HG02763 (cell line): ENCODE measurements around the gene EME2.

ENCODE experiments used
- ATAC-seq: cut with Tn5 transposase; IDR thresholded peaks from one replicate; pipeline ENCODE4 v1.9.1; 2021; ENCODE audit warnings: mild to moderate bottlenecking, moderate library complexity; ENCODE audit not compliant: unreplicated experiment

Gene EME2

DNA sequence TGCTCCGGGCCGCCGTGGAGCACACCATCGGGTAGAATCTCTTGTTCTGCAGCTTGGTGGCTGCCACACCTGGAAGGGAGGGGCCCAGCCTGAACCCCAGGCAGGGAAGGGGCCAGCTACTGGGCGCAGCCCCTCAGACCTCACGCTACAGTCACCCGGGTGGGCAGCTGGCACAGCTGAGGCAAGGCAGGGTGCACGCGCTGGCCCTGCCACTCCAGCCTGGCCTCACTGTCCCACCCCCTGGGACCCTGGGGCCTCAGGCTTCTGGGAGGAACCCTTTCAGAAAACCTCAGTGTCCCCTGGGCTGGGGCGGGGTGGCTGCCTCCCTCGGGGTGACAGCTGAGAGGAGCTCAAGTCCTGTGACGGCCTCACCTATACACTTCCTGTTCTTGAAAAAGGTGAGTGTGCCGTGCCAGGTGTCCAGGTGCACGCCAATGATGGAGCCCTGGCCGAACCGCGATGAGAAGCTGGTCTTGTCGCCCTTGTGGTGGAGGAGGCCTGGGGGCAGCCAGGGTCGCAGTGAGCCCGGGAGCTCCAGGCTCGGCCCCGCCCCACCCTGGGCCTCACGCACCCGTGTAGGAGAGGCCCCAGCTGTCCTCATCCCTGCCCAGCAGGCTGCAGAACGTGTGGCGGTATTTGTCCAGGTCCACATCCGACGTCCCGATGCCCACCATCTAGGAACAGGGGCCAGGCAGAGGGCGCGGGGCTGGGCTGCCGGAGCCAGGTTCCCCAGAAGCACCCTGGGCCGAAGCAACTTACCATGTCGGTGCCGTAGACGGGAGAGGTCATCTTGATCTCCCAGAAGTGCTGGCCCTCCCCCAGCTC is 5.0 kb downstream of the EME2 start:
- ATAC-seq, result no peak

DNA sequence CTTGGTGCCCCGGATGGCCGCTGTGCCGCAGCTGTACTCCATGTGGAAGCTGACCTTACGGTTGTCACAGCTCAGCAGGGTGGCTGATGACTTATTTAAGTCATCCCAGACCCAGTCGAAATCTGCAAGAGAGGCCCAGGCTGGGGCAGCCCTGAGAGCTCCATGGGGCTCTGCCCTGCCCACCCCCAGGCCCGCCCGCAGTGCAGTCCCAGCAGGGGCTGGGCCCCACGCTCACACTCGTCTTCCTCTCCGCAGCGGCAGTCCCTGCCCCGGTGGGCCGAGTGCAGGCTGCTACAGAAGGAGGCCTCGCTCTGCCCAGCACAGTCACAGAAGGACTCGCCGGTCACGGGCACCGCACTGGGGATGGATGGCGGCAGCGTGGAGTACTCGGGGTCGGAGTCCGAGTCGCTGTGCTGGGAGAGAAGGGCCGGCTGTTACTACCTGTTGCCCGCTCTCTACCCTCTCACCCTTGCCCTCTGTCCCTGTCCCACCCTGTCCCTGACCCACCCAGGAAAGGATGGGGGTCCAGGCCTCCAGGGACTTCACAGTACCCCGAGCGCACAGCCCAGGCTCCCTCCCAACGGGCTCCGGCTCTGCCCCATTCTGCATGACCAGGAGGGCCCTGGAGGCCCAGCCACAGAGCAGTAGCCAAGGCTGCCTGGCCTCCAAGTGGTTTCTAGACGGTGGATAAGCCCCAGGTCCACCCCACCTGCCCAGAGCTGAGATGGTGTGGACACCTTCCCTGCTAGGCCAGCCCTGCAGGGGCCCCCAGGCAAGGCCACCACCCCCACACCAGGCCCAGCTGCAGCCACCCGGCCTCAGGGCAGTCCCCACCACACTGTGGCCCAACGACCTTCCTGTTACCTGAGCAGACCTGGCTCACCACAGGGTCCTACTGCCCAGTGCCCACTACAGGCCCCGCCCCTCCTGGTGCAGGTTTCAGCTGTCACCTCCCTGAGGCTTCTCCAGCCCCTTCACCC is 5.9 kb downstream of the EME2 start:
- no peak for ATAC-seq

DNA sequence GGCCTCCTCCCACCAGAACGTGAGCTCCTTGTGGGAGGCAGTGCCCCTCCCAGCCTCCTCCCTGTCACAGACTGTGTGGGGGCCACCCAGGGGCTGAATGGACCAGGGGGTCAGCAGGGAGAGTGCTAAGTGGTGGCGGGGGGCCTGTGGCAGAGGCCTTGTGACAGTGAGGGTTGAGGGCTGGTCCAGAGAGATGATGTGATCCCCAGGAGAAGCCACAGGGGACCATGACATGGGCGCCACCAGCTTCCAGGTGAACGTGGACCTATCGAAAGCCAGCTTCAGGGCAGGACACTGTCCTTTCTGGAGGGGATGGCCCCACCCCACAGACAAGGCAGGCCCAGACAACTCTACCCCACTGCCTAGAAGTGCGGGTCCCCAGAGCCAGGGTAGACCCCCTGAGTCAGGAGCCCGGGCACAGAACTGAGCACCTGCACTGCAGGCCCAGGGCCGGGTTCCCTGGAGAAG is 6.7 kb downstream of the EME2 start:
- ATAC-seq, result no peak

GRCh38 chr16:1779741-1780676 is 7.4 kb downstream of the EME2 start:
- no peak for ATAC-seq

DNA sequence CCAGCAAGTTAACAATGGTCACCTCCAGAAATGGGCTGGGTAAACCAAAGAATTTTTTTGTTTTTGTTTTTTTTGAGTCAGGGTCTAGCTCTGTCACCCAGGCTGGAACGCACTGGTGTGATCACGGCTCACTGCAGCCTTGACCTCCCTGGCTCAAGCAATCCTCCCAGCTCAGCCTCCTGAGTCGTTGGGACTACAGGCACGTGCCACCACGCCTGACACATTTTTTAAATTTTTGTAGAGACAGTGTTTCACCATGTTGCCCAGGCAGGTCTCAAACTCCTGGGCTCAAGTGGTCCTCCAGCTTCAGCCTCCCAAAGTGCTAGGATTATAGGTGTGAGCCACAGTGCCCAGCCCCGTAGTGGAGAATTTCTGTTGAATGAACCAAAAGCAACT is 8.1 kb downstream of the EME2 start:
- ATAC-seq, result no peak

GRCh38 chr16:1781254-1781653 is 8.6 kb downstream of the EME2 start:
- ATAC-seq, result no peak

DNA sequence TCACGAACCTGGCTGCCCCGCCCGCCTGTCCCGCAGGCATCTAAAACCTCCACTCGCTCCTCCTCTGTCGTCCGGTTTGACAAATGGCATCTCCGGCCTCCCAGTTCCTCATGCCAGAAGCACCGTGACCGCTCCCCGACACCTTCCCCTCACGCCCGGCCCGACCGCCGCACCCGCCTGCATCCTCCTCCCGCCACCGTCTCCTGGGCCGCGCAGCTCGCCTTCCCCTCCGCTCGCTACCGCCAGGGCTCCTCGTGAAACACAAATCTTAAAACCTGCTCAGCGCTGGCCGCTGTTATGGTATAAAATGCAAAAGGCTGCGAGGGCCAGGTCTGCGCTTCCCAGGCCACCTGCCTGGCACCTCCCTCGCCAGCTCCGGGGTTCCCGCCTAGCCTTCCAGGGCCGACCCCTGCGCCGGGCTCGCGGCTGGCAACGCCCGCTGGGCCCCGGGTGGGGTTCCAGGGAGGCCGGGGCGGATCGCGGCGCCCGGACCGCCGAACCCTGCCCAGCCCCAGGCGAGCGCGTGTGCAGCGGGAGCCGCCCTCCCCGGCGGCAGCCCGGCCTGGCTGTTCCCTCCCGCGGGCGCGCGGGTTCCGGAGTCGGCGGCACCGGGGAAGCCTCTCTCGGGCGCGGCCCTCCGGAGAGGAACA is 9.3 kb downstream of the EME2 start:
- peak; percentile 1 for ATAC-seq

DNA sequence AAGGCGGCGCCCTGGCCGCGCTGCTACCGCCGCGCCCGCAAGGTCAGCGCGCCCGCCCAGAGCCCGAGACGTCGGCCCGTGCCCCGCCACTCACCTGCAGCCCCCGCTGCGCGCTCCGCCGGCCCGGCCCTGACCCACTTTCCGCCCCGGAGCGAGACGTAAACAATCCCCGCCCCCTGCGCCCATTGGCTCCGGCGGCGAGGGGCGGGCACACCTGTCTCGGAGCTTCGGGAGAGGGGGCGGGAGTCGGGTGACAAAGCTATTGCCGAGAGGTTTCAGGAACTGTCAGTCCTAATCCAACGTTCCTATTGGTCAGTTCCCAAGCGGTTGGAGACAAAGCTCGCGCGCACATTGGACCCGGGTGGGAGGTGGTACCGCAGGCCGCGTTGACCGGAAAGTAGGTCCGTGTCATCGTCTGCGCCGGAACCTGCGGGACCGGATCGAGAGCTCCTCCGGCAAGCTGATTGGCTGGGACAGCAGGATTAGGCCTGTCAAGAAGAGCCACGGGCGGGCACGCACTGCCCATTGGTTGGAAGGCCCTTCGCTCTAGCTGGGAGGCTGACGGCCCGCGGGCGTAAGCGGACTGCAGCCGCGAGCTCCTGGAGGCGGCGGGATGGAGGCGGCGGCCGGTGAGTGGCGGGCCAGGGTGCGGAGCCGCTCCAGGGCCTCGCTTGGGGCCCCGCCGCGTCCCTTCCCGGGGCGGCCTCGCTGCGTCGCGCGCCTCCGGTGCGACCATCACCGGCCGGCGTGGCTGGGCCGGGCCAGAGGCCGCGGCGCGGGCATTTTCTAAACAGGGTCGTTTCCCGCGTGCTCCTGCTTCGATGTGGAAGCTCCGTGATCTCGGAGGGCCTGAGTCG is 10.0 kb downstream of the EME2 start, which contains the start of the genes NUBP2 and SPSB3:
Gene NUBP2, plus strand, starts transcription at position 553 of the 857 bp plus-strand sequence. Its CDS starts 61 bp downstream, at position 614.
Gene SPSB3, minus strand, starts transcription at position 164 of the 857 bp plus-strand sequence. CDS start 1,088 bp downstream, outside the sequence.
- peak; percentile 87 for ATAC-seq

GRCh38 chr16:1784977-1785845 is 12.6 kb downstream of the EME2 start:
- no peak for ATAC-seq

DNA sequence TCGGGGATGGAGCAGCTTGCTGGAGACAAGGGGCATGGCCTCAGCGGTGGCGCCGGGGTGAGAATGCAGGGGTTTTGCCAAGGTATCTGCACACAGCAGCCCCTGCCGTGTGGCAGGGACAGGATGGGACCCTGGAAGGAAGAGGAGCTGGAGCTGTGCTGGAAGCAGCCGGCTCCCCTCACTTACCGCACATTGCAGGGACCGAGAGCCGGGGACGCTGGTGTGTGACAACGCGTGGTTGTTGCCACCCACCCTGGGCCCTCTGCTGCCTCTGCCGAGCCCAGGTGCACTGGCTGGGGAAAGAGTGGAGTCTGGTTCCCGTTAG is 13.2 kb downstream of the EME2 start:
- ATAC-seq, result no peak

GRCh38 chr16:1786242-1787055 is 13.8 kb downstream of the EME2 start:
- no peak for ATAC-seq

GRCh38 chr16:1787056-1787321 is 14.4 kb downstream of the EME2 start:
- no peak for ATAC-seq

DNA sequence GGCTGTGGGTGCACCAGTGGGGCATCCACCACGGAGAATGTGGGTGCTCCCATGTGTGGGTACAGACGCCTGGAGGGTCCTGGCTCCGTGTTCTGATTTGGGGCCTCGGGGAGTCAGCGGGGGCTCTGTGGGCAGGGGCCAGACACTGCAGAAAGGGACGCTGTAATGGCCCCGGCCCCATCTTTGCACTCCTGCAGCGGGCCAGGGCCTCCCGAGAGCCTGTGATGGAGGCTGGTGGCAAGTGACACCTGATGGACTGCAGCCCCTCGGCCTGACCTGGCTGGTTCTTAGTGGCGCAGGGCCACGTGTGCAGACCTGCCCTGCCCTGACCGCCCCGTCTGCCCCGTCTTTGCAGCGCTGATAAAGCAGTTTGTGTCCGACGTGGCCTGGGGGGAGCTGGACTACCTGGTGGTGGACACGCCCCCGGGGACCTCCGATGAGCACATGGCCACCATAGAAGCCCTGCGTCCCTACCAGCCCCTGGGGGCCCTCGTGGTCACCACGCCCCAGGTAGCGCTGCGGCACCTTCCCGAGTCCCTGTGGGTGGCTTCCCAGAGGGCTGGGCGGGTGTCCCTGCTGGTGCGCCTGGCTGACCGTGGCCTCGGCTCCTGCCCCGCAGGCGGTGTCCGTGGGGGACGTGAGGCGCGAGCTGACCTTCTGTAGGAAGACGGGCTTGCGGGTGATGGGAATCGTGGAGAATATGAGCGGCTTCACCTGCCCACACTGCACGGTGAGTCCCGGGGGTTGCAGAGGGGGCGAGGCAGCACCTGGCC is 14.9 kb downstream of the EME2 start:
- ATAC-seq, result no peak

- no peak for ATAC-seq
Observed at GRCh38 chr16:1788095-1788707, 15.6 kb downstream of the EME2 start.

- ATAC-seq, result no peak
Observed at GRCh38 chr16:1788708-1789100, 16.1 kb downstream of the EME2 start.

- ATAC-seq, result no peak
Observed at GRCh38 chr16:1789643-1790045, 17.0 kb downstream of the EME2 start.
